Thyroid gland (tissue), 4 donors: ENCODE measurements around the gene FSTL4.

ENCODE experiments used
- CTCF ChIP-seq, 6 experiments: fragments of 200-600 bp in 3 of 6; fragments of 450-650 bp in 3 of 6; sonication (generic) in 3 of 6; IDR thresholded peaks; one replicate each; pipeline ENCODE4 v1.5.1; 2016 to 2019; ENCODE audit warnings: antibody characterized with exemption in 6 of 6, mild to moderate bottlenecking in 2 of 6, inconsistent platforms in 1 of 6, moderate library complexity in 1 of 6
- POLR2A ChIP-seq, 2 donors: fragments of 450-650 bp; IDR thresholded peaks; one replicate each; pipeline ENCODE4 v1.6.1; 2017; ENCODE audit warnings: antibody characterized with exemption in 2 of 2, mild to moderate bottlenecking in 2 of 2, moderate library complexity in 1 of 2

DNA sequence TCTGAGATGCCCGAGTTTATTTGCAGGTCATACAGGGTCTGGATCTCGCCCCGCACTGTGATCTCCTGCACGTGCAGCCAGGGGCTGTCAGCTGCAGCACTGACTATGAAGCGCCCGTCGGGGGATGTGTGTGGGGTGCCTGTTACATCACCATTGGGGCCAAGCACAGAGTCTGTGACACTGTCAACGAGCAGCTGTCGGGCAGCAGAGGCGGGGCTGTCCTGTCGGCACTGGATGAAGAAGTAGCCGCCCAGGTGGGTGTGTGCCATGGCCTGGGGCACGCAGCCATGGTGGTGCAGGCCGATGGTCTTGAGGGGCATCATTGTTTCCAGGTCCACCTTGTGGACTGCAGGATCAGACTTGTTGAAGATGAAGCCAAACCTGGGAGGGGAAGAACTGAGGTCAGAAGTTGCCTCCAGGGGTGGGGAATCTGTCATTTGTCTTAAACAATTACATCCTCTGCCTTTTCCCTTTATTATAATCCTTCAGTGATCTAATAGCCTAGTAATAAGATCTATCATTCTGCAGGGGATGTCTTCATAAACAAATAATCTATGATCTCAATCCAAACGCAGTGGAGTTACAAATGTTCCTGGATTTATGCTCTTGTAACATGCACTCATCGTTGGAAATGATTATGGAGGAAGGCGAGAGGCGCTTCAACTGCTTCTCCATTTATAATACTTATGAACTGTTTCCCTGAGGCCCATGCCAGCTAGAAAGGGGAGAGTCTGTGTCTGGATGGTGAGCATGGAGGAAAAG lies 412.7 kb downstream of the FSTL4 start:
- TF ChIP-seq CTCF (IDR thresholded peaks at IDR 0.05) (no peak), POLR2A (IDR thresholded peaks at IDR 0.05) (no peak)
